HFFc6 (cell line): ENCODE results near the gene SEMA6A. TPM values are rescaled to one million over a fixed set of nuclear protein-coding genes. Genes with fewer than 3 reads are reported as not detected.

Experiments
- DNase-seq: peaks from one replicate; pipeline ENCODE4 v3.0.0-alpha.2; 2018
- H3K27ac Mint-ChIP-seq: 2 replicates; pipeline ENCODE4 v1.8.0; 2020; ENCODE audit warnings: mild to moderate bottlenecking, mixed read lengths
- H3K27me3 Mint-ChIP-seq: 2 replicates; pipeline ENCODE4 v1.8.0; 2021; ENCODE audit warnings: mild to moderate bottlenecking, moderate library complexity, mixed read lengths; ENCODE audit not compliant: insufficient read depth
- H3K36me3 Mint-ChIP-seq: 2 replicates; pipeline ENCODE4 v1.8.0; 2021; ENCODE audit warnings: low read depth, mixed read lengths
- H3K4me1 Mint-ChIP-seq: 2 replicates; pipeline ENCODE4 v1.8.0; 2020; ENCODE audit warnings: low read depth, mixed read lengths
- H3K4me3 Mint-ChIP-seq: 2 replicates; pipeline ENCODE4 v1.8.0; 2020; ENCODE audit warnings: mild to moderate bottlenecking, moderate library complexity, mixed read lengths
- H3K9me3 Mint-ChIP-seq: 2 replicates; pipeline ENCODE4 v1.8.0; 2020; ENCODE audit warnings: mild to moderate bottlenecking, mixed read lengths
- total RNA-seq, 6 experiments: library from RNA; stranded (reverse); fragmentation: NEBNext Ultra II Directional; extraction: Animal tissue kit (Norgen Biotek cat#: 25700); gene quantifications; 2 replicates in 1 of 6; 3 replicates in 5 of 6; pipeline ENCODE4 v1.2.3, GENCODE V29; 2021
- TF ChIP-seq, protein P1 (sequence below): fragments of 200-600 bp; sonication (generic); IDR thresholded peaks from 2 replicates; pipeline ENCODE4 v1.5.0; 2021; ENCODE audit warnings: antibody characterized with exemption, mild to moderate bottlenecking

The SEMA6A gene
- total RNA-seq, 6 experiments from 2014 or later = 0.20 to 0.76 (median 0.44) TPM

DNA sequence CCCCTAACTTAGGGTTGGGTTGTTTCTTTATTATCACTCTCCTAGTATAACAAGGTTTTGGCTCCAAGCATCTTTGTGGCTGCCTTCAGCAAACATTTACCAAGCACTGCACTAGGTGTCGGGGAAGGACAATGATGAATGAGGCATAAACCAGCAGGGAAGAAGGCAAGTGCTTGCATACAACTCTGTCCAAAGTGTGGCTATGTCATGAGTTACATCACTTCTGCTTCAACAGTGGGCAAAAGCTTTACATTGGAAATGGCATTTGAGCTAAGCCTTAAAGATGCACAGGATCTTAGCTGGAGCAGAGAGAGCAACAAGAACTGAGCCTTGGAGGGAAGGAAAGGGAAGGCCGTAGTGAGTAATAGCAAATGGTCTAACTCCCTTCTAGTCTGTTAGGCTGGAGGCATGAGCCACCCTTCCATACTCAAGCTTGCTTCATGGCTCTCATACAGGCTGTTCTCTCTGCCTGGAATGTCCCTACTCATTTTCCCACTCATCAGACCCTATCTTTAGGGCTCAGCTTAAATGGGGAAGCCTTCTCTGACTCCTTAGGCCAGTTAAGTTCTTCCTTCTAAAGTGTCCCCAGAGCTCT is 121.8 kb downstream of the SEMA6A start:
- Mint-ChIP-seq H3K4me1 (peaks cover 26% of the 10 kb centered on the region), H3K27ac (no peak overlapping the region)

DNA sequence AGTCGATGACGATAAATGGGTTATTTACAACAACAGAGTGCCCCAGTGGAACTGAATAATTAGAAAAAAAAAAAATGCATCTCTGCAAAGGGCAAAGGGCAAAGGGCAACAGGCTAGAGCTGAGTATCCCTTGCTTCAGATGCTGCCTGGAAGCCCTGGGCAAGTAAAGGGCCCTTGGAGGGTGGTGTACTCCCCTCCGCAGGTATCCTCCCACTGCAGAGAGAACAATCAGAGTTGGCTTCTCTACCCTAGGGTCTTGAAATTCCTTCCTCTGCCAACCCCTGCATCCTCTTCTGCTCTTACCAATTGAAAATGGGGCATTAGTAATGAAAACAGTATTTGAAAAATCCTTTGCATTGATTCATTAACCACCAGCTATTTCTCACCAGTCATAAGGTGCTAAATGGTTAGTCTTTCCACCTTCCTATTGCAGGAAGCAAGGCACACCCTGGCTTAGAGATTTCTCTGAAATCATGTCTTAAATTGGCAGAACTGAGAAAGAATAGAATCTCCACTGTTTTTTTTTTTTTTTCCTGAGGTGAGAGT is 122.6 kb downstream of the SEMA6A start:
- Mint-ChIP-seq H3K4me1 (peaks cover 26% of the 10 kb centered on the region), H3K4me3 (no peak overlapping the region), H3K27me3 (no peaks in the 10 kb centered on the region; the same call in 1 of the 2 replicates), H3K27ac (no peak overlapping the region), H3K36me3 (no peaks in the 10 kb centered on the region), H3K9me3 (no peaks in the 10 kb centered on the region)
- TF ChIP-seq, protein P1, sequence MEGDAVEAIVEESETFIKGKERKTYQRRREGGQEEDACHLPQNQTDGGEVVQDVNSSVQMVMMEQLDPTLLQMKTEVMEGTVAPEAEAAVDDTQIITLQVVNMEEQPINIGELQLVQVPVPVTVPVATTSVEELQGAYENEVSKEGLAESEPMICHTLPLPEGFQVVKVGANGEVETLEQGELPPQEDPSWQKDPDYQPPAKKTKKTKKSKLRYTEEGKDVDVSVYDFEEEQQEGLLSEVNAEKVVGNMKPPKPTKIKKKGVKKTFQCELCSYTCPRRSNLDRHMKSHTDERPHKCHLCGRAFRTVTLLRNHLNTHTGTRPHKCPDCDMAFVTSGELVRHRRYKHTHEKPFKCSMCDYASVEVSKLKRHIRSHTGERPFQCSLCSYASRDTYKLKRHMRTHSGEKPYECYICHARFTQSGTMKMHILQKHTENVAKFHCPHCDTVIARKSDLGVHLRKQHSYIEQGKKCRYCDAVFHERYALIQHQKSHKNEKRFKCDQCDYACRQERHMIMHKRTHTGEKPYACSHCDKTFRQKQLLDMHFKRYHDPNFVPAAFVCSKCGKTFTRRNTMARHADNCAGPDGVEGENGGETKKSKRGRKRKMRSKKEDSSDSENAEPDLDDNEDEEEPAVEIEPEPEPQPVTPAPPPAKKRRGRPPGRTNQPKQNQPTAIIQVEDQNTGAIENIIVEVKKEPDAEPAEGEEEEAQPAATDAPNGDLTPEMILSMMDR = no peak
- DNase-seq = no peak

More for the DNA sequence above, 121.8 kb downstream of the SEMA6A start:
- Mint-ChIP-seq H3K4me3 (no peak overlapping the region), H3K27me3 (no peaks in the 10 kb centered on the region; the same call in 1 of the 2 replicates), H3K9me3 (no peaks in the 10 kb centered on the region), H3K36me3 (no peaks in the 10 kb centered on the region)
- TF ChIP-seq, protein P1 = no peak
- DNase-seq = no peak

DNA sequence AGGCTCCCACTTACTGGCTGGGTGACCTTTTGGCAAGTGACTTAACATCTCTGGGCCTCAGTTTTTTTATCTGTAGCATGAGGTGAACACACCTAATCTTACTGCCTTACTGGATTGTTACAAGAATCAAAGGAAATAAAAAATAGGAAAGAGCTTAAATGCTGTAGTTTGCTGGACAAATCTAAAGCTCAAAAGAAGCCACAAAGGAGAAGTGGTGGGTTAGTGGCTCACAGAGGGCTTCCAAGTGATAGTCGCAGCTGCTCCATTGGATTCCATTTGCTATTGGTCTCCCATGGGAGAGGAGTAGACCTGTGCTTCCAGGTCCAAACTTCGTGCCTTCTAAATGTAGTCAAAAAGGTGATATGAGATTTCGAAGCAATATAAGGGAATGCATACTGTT is 123.6 kb downstream of the SEMA6A start:
- H3K4me1 Mint-ChIP-seq = peaks cover 26% of the 10 kb centered on the region
- H3K36me3 Mint-ChIP-seq = no peaks in the 10 kb centered on the region
- no peaks in the 10 kb centered on the region; the same call in 1 of the 2 replicates for H3K27me3 Mint-ChIP-seq
- no peak for DNase-seq
- H3K4me3 Mint-ChIP-seq = no peak overlapping the region
- H3K27ac Mint-ChIP-seq = no peak overlapping the region
- 0 out of 2 replicates have a peak, but pooled peaks cover 3% of the 10 kb centered on the region for H3K9me3 Mint-ChIP-seq
- TF ChIP-seq, protein P1 = no peak

DNA sequence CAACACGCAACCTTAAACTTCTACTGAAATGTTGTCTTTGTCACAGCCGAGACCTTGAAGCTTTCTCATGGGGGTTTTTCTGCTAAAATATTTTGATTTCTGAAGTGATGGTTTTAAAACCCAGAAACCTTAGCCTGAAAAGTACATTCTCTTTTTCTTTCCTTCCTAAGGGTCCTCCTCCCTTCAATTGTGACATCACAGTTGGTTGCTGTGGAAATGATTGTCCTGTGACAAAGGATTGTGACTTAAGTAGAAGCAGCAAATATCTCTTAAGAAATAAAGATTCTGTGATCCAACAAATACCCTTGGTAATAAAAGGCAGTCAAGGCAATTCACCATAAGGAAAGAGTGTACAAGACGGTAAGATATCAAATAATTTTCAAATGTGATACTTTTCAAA is 125.2 kb downstream of the SEMA6A start:
- Mint-ChIP-seq H3K4me1 (peaks cover 12% of the 10 kb centered on the region), H3K36me3 (peaks cover 3% of the 10 kb centered on the region; the same call in 1 of the 2 replicates)

DNA sequence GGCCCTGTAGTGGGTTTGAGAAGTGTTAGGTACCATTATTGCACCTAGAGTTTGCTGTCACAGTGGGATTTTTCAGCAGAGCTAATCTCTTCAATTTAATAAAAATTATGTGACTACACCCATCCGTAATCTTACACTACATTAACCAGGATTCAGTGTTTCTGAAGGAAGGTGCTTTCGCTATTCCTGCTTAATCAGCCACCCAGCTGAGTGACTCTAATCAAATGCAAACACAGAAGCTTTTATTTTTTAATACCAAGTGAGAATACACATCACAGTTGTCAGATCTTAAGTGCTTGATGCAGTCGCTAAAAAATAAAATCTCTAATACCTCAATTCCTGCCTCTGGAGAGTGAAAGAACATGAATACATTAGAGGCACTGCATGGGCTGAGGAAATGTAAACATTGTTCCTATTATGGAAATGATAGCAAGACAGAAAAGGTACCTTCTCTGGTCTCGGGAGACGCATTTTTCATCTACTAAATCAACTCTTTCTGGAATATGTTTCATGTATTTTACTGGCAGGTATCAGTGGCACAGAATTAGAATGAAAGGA is 125.7 kb downstream of the SEMA6A start:
- Mint-ChIP-seq H3K36me3 (peaks cover 3% of the 10 kb centered on the region; the same call in 1 of the 2 replicates), H3K27me3 (no peaks in the 10 kb centered on the region; the same call in 1 of the 2 replicates), H3K9me3 (0 out of 2 replicates have a peak, but pooled peaks cover 3% of the 10 kb centered on the region), H3K4me1 (peaks cover 7% of the 10 kb centered on the region), H3K27ac (no peak overlapping the region), H3K4me3 (no peak overlapping the region)
- TF ChIP-seq, protein P1 = no peak
- DNase-seq = no peak

More for the DNA sequence above, 125.2 kb downstream of the SEMA6A start:
- no peak overlapping the region for H3K4me3 Mint-ChIP-seq
- H3K27me3 Mint-ChIP-seq = no peaks in the 10 kb centered on the region; the same call in 1 of the 2 replicates
- no peak overlapping the region for H3K27ac Mint-ChIP-seq
- 0 out of 2 replicates have a peak, but pooled peaks cover 3% of the 10 kb centered on the region for H3K9me3 Mint-ChIP-seq
- TF ChIP-seq, protein P1 = no peak
- no peak for DNase-seq
